ENCODE data around the gene VASP. TPM values are rescaled to one million over a fixed set of nuclear protein-coding genes. Genes with fewer than 3 reads are reported as not detected.

VASP gene
- total RNA-seq, 1 experiment from 2014 or later, result 152 TPM

GRCh38 chr19:45463241-45463640 is 44.0 kb upstream of the VASP start:
- Histone ChIP-seq H4K20me1 (ENCODE audit: insufficient read depth) (no peaks in the 10 kb centered on the region; the same call in 1 of the 2 replicates), H3K4me1 (ENCODE audit: control insufficient read depth in 1 of 2, insufficient read depth in 2 of 2, low read length in 2 of 2) (peaks cover 0 to 31% of the 10 kb centered on the region in 2 experiments; a peak in 2 of 4 replicates), H3K27ac (ENCODE audit: low read depth, low read length) (no peak overlapping the region), H3K9ac (ENCODE audit: low read length) (no peak overlapping the region), H2AFZ (ENCODE audit: low read depth, low read length, poor library complexity, severe bottlenecking) (no peak overlapping the region), H3K27me3 (ENCODE audit: insufficient read depth, low read length) (no peaks in the 10 kb centered on the region), H3K4me3 (replicated peaks in 1 of 2; ENCODE audit: low read depth in 1 of 2, low read length in 2 of 2) (no peak overlapping the region), H3K4me2 (ENCODE audit: low read length) (no peak overlapping the region), H3K9me3 (ENCODE audit: control insufficient read depth in 1 of 2, insufficient read depth in 1 of 2, low read depth in 1 of 2, low read length in 2 of 2) (no peaks in the 10 kb centered on the region), H3K36me3 (ENCODE audit: control insufficient read depth in 1 of 2, insufficient read depth in 2 of 2, low read length in 2 of 2) (no peaks in the 10 kb centered on the region), H3K79me2 (ENCODE audit: insufficient read depth, low read length) (peaks cover 4% of the 10 kb centered on the region; the same call in 1 of the 2 replicates), H3K9me2 (ENCODE audit: insufficient read depth) (no peaks in the 10 kb centered on the region)
- ChIA-PET CTCF (interaction anchor here (1.9 kb wide), 1 partner anchor 24 kb away, joined by 7 read pairs; no protein-coding TSS in a partner anchor), RAD21 (ENCODE audit: low non-redundant PET in 1 of 2, low total read pairs in 2 of 2, uncharacterized antibody in 2 of 2, unreplicated experiment in 2 of 2) (no interaction called here), POLR2A (interaction anchor here (1.4 kb wide), 1 partner anchor 22 kb away, joined by 3 read pairs; no protein-coding TSS in a partner anchor)
- TF ChIP-seq ATF3 (IDR thresholded peaks at IDR 0.05), result no peak
- no peak for TF ChIP-seq ZNF274 (IDR thresholded peaks at IDR 0.05; ENCODE audit: low read depth, low read length)
- TF ChIP-seq EZH2phosphoT487 (IDR thresholded peaks at IDR 0.05; ENCODE audit: borderline replicate concordance), result no peak
- no peak for TF ChIP-seq FOSL1 (IDR thresholded peaks at IDR 0.05; ENCODE audit: low read depth)
- TF ChIP-seq, protein P1, sequence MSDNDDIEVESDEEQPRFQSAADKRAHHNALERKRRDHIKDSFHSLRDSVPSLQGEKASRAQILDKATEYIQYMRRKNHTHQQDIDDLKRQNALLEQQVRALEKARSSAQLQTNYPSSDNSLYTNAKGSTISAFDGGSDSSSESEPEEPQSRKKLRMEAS (IDR thresholded peaks at IDR 0.05), result no peak
- TF ChIP-seq SIN3A (IDR thresholded peaks at IDR 0.05; ENCODE audit: low read depth), result no peak
- TF ChIP-seq CTCF (IDR thresholded peaks at IDR 0.05 in 2 of 3, conservative IDR thresholded peaks at IDR 0.05 in 1 of 3; ENCODE audit: borderline replicate concordance in 1 of 3, insufficient read depth in 1 of 3, low read depth in 2 of 3, low read length in 2 of 3), result no peak
- TF ChIP-seq, protein P2, sequence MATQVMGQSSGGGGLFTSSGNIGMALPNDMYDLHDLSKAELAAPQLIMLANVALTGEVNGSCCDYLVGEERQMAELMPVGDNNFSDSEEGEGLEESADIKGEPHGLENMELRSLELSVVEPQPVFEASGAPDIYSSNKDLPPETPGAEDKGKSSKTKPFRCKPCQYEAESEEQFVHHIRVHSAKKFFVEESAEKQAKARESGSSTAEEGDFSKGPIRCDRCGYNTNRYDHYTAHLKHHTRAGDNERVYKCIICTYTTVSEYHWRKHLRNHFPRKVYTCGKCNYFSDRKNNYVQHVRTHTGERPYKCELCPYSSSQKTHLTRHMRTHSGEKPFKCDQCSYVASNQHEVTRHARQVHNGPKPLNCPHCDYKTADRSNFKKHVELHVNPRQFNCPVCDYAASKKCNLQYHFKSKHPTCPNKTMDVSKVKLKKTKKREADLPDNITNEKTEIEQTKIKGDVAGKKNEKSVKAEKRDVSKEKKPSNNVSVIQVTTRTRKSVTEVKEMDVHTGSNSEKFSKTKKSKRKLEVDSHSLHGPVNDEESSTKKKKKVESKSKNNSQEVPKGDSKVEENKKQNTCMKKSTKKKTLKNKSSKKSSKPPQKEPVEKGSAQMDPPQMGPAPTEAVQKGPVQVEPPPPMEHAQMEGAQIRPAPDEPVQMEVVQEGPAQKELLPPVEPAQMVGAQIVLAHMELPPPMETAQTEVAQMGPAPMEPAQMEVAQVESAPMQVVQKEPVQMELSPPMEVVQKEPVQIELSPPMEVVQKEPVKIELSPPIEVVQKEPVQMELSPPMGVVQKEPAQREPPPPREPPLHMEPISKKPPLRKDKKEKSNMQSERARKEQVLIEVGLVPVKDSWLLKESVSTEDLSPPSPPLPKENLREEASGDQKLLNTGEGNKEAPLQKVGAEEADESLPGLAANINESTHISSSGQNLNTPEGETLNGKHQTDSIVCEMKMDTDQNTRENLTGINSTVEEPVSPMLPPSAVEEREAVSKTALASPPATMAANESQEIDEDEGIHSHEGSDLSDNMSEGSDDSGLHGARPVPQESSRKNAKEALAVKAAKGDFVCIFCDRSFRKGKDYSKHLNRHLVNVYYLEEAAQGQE (IDR thresholded peaks at IDR 0.05; ENCODE audit: low read depth), result no peak
- TF ChIP-seq EZH2 (IDR thresholded peaks at IDR 0.05), result no peak
- TF ChIP-seq ELF1 (IDR thresholded peaks at IDR 0.05; ENCODE audit: borderline replicate concordance, low read depth), result no peak
- no peak for TF ChIP-seq ZFX (IDR thresholded peaks at IDR 0.05)
- no TSS peak for BruUV-seq (replicated peaks)
- intact Hi-C loops (cut with micrococcal nuclease), result no loop called here
- no peak for DNase-seq (ENCODE audit: low read depth, low spot score)
- ATAC-seq, result no peak
